HCT116 (cell line): ENCODE data around the gene RET. TPM values are rescaled to one million over a fixed set of nuclear protein-coding genes. Genes with fewer than 3 reads are reported as not detected.

ENCODE experiments used
- ATAC-seq: fragments of 200-7000 bp; cut with Tn5 transposase; 2 replicates; pipeline ENCODE4 v1.9.1; 2020; ENCODE audit warnings: mild to moderate bottlenecking, moderate library complexity
- BruUV-seq: library from RNA; stranded (reverse); fragments of 400-500 nt; replicated peaks from 2 replicates; lab custom pipeline; 2021; lab: Mats Ljungman, UMichigan
- CTCF ChIA-PET: fragments of 300-600 bp; sonication (Branson Sonifier 250); formaldehyde crosslinking; loops from one replicate; lab custom pipeline; 2021; ENCODE audit warnings: antibody characterized with exemption; lab: Charles Lee
- POLR2A ChIA-PET: fragments of 300-600, 350-600 bp; sonication (Branson Sonifier 250); formaldehyde crosslinking; loops from one replicate; lab custom pipeline; 2021; ENCODE audit warnings: antibody characterized with exemption; lab: Charles Lee
- RAD21 ChIA-PET, 2 experiments: fragments of 300-600 bp; sonication (Branson Sonifier 250); formaldehyde crosslinking; loops; one replicate each; lab custom pipeline; 2023; ENCODE audit warnings: low total read pairs in 2 of 2; ENCODE audit not compliant: uncharacterized antibody in 2 of 2, unreplicated experiment in 2 of 2, low non-redundant PET in 1 of 2; lab: Charles Lee
- DNase-seq: peaks from one replicate; pipeline ENCODE4 v3.0.0-alpha.2; 2010; ENCODE audit warnings: low read depth, low spot score
- H2AFZ ChIP-seq: fragments of 200-600 bp; shearing (Covaris generic), sonication (generic); 2 replicates; pipeline ENCODE4 v1.6.1; 2017; ENCODE audit warnings: low read depth, mixed run types, mixed read lengths, antibody characterized with exemption, low read length; ENCODE audit not compliant: poor library complexity, severe bottlenecking
- H3K27ac ChIP-seq: 2 replicates; pipeline ENCODE4 v1.5.1; 2012; ENCODE audit warnings: low read depth, low read length
- H3K27me3 ChIP-seq: fragments of 200-600 bp; sonication (generic); 2 replicates; pipeline ENCODE4 v1.6.1; 2016; ENCODE audit warnings: mixed run types, low read length, mixed read lengths; ENCODE audit not compliant: insufficient read depth
- H3K36me3 ChIP-seq, 2 experiments: fragments of 200-500 bp in 1 of 2; fragments of 200-600 bp in 1 of 2; sonication (Bioruptor generic) in 1 of 2; sonication (generic) in 1 of 2; 2 replicates each; pipeline versions ENCODE4 v1.5.1 to v1.6.1; 2014 to 2016; ENCODE audit warnings: low read length in 2 of 2, inconsistent platforms in 1 of 2, mixed read lengths in 1 of 2, mixed run types in 1 of 2; ENCODE audit not compliant: insufficient read depth in 2 of 2, control insufficient read depth in 1 of 2
- H3K4me1 ChIP-seq, 2 experiments: fragments of 200-600 bp in 1 of 2; sonication (generic) in 1 of 2; 2 replicates each; pipeline versions ENCODE4 v1.5.1 to v1.6.1; 2012 to 2017; ENCODE audit warnings: low read length in 2 of 2, inconsistent platforms in 1 of 2, mild to moderate bottlenecking in 1 of 2, mixed read lengths in 1 of 2, mixed run types in 1 of 2, moderate library complexity in 1 of 2; ENCODE audit not compliant: insufficient read depth in 2 of 2, control insufficient read depth in 1 of 2
- H3K4me2 ChIP-seq: fragments of 200-600 bp; sonication (generic); 2 replicates; pipeline ENCODE4 v1.6.1; 2017; ENCODE audit warnings: mixed run types, low read length, mixed read lengths
- H3K4me3 ChIP-seq, 2 experiments: fragments of 200-600 bp in 1 of 2; sonication (generic) in 1 of 2; replicated peaks in 1 of 2; 2 replicates each; pipeline ENCODE4 v1.5.1; 2011 to 2016; ENCODE audit warnings: low read length in 2 of 2, control low read depth in 1 of 2, low read depth in 1 of 2, mild to moderate bottlenecking in 1 of 2, mixed read lengths in 1 of 2, mixed run types in 1 of 2
- H3K79me2 ChIP-seq: fragments of 200-600 bp; sonication (generic); 2 replicates; pipeline ENCODE4 v1.6.1; 2017; ENCODE audit warnings: mild to moderate bottlenecking, mixed run types, low read length, moderate library complexity, mixed read lengths; ENCODE audit not compliant: insufficient read depth
- H3K9ac ChIP-seq: fragments of 200-600 bp; sonication (generic); 2 replicates; pipeline ENCODE4 v1.6.1; 2016; ENCODE audit warnings: low read length, mixed read lengths
- H3K9me2 ChIP-seq: fragments of 200-600 bp; sonication (generic), shearing (Covaris generic); 2 replicates; pipeline ENCODE4 v1.6.1; 2017; ENCODE audit warnings: mixed run types, mild to moderate bottlenecking, moderate library complexity; ENCODE audit not compliant: insufficient read depth
- H3K9me3 ChIP-seq, 2 experiments: fragments of 200-500 bp in 1 of 2; fragments of 200-600 bp in 1 of 2; sonication (Bioruptor generic) in 1 of 2; sonication (generic) in 1 of 2; 2 replicates each; pipeline ENCODE4 v1.6.1; 2014 to 2017; ENCODE audit warnings: low read length in 2 of 2, mixed read lengths in 2 of 2, inconsistent platforms in 1 of 2, low read depth in 1 of 2, mild to moderate bottlenecking in 1 of 2, mixed run types in 1 of 2, moderate library complexity in 1 of 2; ENCODE audit not compliant: control insufficient read depth in 1 of 2, insufficient read depth in 1 of 2
- H4K20me1 ChIP-seq: fragments of 200-600 bp; sonication (generic), shearing (Covaris generic); 2 replicates; pipeline ENCODE4 v1.6.1; 2017; ENCODE audit warnings: mixed run types, mild to moderate bottlenecking, moderate library complexity; ENCODE audit not compliant: insufficient read depth
- ELF1 ChIP-seq: IDR thresholded peaks from 2 replicates; pipeline ENCODE4 v1.6.1; 2012; ENCODE audit warnings: low read depth, borderline replicate concordance
- EZH2 ChIP-seq: fragments of 200-600 bp; sonication (generic); IDR thresholded peaks from 2 replicates; pipeline ENCODE4 v1.6.1; 2017; ENCODE audit warnings: antibody characterized with exemption, mixed run types
- JUND ChIP-seq: IDR thresholded peaks from 2 replicates; pipeline ENCODE4 v1.6.1; 2012
- POLR2AphosphoS5 ChIP-seq: IDR thresholded peaks from 2 replicates; pipeline ENCODE4 v1.6.1; 2011; ENCODE audit warnings: mild to moderate bottlenecking, low read depth, low read length, moderate library complexity
- SIN3A ChIP-seq: IDR thresholded peaks from 2 replicates; pipeline ENCODE4 v1.6.1; 2012; ENCODE audit warnings: low read depth
- ZNF274 ChIP-seq: fragments of 200-500 bp; sonication (Bioruptor generic); IDR thresholded peaks from 2 replicates; pipeline ENCODE4 v1.6.1; 2014; ENCODE audit warnings: mild to moderate bottlenecking, low read depth, low read length, inconsistent platforms
- intact Hi-C: fragments of 100-400 bp; cut with micrococcal nuclease; formaldehyde crosslinking; loops from 2 replicates; pipeline ENCODE4 v1.10.0; 2022
- total RNA-seq: library from RNA; stranded (reverse); gene quantifications from one replicate; pipeline ENCODE4 v1.2.1, GENCODE V29; 2021; ENCODE audit not compliant: unreplicated experiment
- TF ChIP-seq, protein P1 (sequence below): IDR thresholded peaks from 2 replicates; pipeline ENCODE4 v1.6.1; 2012
- TF ChIP-seq, protein P2 (sequence below): IDR thresholded peaks from 2 replicates; pipeline ENCODE4 v1.6.1; 2012; ENCODE audit warnings: low read depth
- TF ChIP-seq, protein P3 (sequence below), 3 experiments: fragments of 200-600 bp in 1 of 3; sonication (generic) in 1 of 3; IDR thresholded peaks in 2 of 3; conservative IDR thresholded peaks in 1 of 3; 2 replicates each; pipeline ENCODE4 v1.5.1; 2012 to 2017; ENCODE audit warnings: low read depth in 2 of 3, low read length in 2 of 3, antibody characterized with exemption in 1 of 3, borderline replicate concordance in 1 of 3, control low read depth in 1 of 3, mild to moderate bottlenecking in 1 of 3, mixed read lengths in 1 of 3, mixed run types in 1 of 3, moderate library complexity in 1 of 3; ENCODE audit not compliant: insufficient read depth in 1 of 3

The RET gene
- total RNA-seq, 1 experiment from 2014 or later: 5.9 TPM

DNA sequence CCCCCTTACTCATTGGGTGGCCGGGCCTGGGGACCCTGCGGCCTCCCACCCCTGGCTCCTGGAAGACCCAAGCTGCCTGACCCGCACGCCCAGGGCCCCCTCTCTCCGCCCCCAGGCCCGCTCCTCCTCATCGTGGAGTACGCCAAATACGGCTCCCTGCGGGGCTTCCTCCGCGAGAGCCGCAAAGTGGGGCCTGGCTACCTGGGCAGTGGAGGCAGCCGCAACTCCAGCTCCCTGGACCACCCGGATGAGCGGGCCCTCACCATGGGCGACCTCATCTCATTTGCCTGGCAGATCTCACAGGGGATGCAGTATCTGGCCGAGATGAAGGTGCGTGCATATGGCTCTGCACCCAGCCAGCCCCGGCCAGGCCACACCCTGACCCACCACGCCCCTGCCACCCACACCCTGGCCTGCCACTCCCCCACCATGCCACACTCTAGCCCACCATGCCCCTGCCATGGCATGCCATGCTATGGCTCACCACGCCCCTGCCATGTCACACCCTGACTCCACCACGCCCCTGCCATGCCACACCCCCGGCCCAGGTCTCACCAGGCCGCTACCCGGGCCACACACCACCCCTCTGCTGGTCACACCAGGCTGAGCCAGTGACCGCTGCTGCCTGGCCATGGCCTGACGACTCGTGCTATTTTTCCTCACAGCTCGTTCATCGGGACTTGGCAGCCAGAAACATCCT, 42.7 kb downstream of the RET start:
- H3K79me2 ChIP-seq: no peaks in the 10 kb centered on the region
- RAD21 ChIA-PET: no interaction called here
- no peak overlapping the region for H3K4me3 ChIP-seq
- no peak overlapping the region for H3K4me2 ChIP-seq
- H3K4me1 ChIP-seq: no peaks in the 10 kb centered on the region
- H4K20me1 ChIP-seq: no peaks in the 10 kb centered on the region
- no peaks in the 10 kb centered on the region for H3K9me2 ChIP-seq
- TF ChIP-seq ZNF274: no peak
- H3K36me3 ChIP-seq: no peaks in the 10 kb centered on the region
- intact Hi-C loops: no loop called here
- CTCF ChIA-PET: no interaction called here
- H3K9me3 ChIP-seq: no peaks in the 10 kb centered on the region
- DNase-seq (no peak), ATAC-seq (no peak; the same call in 1 of the 2 replicates)
- POLR2A ChIA-PET: no interaction called here
- H3K9ac ChIP-seq: no peak overlapping the region
- H3K27ac ChIP-seq: no peak overlapping the region
- no TSS peak for BruUV-seq
- H3K27me3 ChIP-seq: no peaks in the 10 kb centered on the region
- H2AFZ ChIP-seq: no peak overlapping the region

DNA sequence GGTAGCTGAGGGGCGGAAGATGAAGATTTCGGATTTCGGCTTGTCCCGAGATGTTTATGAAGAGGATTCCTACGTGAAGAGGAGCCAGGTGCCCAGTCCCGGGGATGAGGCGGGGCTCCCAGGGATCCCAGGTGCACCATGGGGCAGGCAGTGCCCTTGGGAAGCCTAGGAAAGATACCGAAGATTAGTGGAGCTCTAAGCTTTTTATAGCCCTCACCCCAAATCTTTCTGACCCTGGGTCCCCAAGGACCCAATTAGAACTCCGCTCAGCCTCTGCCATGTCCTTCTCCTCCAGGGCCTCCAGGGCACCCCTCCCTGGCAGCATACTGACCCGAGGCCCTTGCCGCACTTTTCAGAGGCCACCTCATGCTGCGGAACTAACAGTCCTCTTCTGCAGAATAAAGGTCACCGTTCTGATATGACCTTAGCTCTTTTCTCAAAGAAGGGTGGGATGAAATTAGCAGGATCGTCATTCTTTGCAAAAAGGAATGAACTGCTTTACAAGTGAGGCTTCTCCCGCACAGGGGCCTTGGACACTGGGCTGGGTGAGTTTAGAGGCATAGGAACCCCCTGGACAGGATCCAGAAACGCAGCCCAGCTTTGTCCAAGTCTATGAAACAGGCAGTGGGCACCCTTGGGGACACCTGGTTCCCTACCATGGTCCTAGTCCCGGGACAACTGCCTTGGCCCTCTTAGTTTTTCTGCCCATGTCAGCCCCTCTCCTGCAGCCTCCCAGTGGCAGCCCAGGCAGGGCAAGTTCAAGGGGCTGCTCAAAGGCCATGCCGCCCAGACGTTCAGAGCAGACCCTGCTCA, 43.5 kb downstream of the RET start:
- H3K4me3 ChIP-seq: no peak overlapping the region
- POLR2A ChIA-PET: no interaction called here
- H3K79me2 ChIP-seq: no peaks in the 10 kb centered on the region
- no peaks in the 10 kb centered on the region for H4K20me1 ChIP-seq
- no TSS peak for BruUV-seq
- RAD21 ChIA-PET: no interaction called here
- intact Hi-C loops: no loop called here
- CTCF ChIA-PET: no interaction called here
- no peak overlapping the region for H2AFZ ChIP-seq
- DNase-seq (no peak), ATAC-seq (no peak)
- H3K9ac ChIP-seq: no peak overlapping the region
- H3K9me2 ChIP-seq: no peaks in the 10 kb centered on the region
- H3K27me3 ChIP-seq: no peaks in the 10 kb centered on the region
- H3K4me2 ChIP-seq: no peak overlapping the region
- H3K27ac ChIP-seq: no peak overlapping the region
- H3K9me3 ChIP-seq: no peaks in the 10 kb centered on the region
- H3K36me3 ChIP-seq: no peaks in the 10 kb centered on the region
- H3K4me1 ChIP-seq: no peaks in the 10 kb centered on the region
- TF ChIP-seq POLR2AphosphoS5 (no peak), JUND (no peak), ELF1 (no peak), SIN3A (no peak), EZH2 (no peak), ZNF274 (no peak)
- TF ChIP-seq, protein P1, sequence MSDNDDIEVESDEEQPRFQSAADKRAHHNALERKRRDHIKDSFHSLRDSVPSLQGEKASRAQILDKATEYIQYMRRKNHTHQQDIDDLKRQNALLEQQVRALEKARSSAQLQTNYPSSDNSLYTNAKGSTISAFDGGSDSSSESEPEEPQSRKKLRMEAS: no peak
- TF ChIP-seq, protein P2, sequence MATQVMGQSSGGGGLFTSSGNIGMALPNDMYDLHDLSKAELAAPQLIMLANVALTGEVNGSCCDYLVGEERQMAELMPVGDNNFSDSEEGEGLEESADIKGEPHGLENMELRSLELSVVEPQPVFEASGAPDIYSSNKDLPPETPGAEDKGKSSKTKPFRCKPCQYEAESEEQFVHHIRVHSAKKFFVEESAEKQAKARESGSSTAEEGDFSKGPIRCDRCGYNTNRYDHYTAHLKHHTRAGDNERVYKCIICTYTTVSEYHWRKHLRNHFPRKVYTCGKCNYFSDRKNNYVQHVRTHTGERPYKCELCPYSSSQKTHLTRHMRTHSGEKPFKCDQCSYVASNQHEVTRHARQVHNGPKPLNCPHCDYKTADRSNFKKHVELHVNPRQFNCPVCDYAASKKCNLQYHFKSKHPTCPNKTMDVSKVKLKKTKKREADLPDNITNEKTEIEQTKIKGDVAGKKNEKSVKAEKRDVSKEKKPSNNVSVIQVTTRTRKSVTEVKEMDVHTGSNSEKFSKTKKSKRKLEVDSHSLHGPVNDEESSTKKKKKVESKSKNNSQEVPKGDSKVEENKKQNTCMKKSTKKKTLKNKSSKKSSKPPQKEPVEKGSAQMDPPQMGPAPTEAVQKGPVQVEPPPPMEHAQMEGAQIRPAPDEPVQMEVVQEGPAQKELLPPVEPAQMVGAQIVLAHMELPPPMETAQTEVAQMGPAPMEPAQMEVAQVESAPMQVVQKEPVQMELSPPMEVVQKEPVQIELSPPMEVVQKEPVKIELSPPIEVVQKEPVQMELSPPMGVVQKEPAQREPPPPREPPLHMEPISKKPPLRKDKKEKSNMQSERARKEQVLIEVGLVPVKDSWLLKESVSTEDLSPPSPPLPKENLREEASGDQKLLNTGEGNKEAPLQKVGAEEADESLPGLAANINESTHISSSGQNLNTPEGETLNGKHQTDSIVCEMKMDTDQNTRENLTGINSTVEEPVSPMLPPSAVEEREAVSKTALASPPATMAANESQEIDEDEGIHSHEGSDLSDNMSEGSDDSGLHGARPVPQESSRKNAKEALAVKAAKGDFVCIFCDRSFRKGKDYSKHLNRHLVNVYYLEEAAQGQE: no peak
- TF ChIP-seq, protein P3, sequence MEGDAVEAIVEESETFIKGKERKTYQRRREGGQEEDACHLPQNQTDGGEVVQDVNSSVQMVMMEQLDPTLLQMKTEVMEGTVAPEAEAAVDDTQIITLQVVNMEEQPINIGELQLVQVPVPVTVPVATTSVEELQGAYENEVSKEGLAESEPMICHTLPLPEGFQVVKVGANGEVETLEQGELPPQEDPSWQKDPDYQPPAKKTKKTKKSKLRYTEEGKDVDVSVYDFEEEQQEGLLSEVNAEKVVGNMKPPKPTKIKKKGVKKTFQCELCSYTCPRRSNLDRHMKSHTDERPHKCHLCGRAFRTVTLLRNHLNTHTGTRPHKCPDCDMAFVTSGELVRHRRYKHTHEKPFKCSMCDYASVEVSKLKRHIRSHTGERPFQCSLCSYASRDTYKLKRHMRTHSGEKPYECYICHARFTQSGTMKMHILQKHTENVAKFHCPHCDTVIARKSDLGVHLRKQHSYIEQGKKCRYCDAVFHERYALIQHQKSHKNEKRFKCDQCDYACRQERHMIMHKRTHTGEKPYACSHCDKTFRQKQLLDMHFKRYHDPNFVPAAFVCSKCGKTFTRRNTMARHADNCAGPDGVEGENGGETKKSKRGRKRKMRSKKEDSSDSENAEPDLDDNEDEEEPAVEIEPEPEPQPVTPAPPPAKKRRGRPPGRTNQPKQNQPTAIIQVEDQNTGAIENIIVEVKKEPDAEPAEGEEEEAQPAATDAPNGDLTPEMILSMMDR (IDR thresholded peaks at IDR 0.05 in 2 of 3, conservative IDR thresholded peaks at IDR 0.05 in 1 of 3; ENCODE audit: borderline replicate concordance in 1 of 3, insufficient read depth in 1 of 3, low read depth in 2 of 3, low read length in 2 of 3): no peak
